AG08396 (cell line): ENCODE results near the gene MGLL.
A peak's percentile ranks its signal among the peaks of the same experiment; 100 is the strongest.

Experiments
- DNase-seq: peaks from one replicate; pipeline ENCODE4 v3.0.0; 2012; ENCODE audit warnings: low spot score, mixed read lengths

Gene MGLL

GRCh38 chr3:127788451-127788909 is 33.8 kb downstream of the MGLL start:
- DNase-seq, result no peak

- DNase-seq, result no peak
Observed at GRCh38 chr3:127787571-127788365, 34.5 kb downstream of the MGLL start.

GRCh38 chr3:127787071-127787490 is 35.2 kb downstream of the MGLL start:
- no peak for DNase-seq

GRCh38 chr3:127786353-127787070 is 35.8 kb downstream of the MGLL start:
- DNase-seq, result no peak

GRCh38 chr3:127785711-127786265 is 36.5 kb downstream of the MGLL start:
- DNase-seq, result no peak

- no peak for DNase-seq
Observed at GRCh38 chr3:127784865-127785710, 37.2 kb downstream of the MGLL start.

- no peak for DNase-seq
Observed at GRCh38 chr3:127784283-127784682, 38.0 kb downstream of the MGLL start.

GRCh38 chr3:127783642-127784160 is 38.6 kb downstream of the MGLL start:
- no peak for DNase-seq

- no peak for DNase-seq
Observed at GRCh38 chr3:127783166-127783565, 39.1 kb downstream of the MGLL start.

- peak; percentile 44 for DNase-seq
Observed at GRCh38 chr3:127781411-127782001, 40.8 kb downstream of the MGLL start.

GRCh38 chr3:127780536-127781400 is 41.5 kb downstream of the MGLL start:
- DNase-seq, result no peak

GRCh38 chr3:127779747-127780146 is 42.6 kb downstream of the MGLL start:
- no peak for DNase-seq

- DNase-seq, result no peak
Observed at GRCh38 chr3:127777921-127778656, 44.2 kb downstream of the MGLL start.

- no peak for DNase-seq
Observed at GRCh38 chr3:127777332-127777731, 45.0 kb downstream of the MGLL start.

GRCh38 chr3:127776347-127776746 is 46.0 kb downstream of the MGLL start:
- no peak for DNase-seq

- DNase-seq, result peak; percentile 45
Observed at GRCh38 chr3:127775398-127776109, 46.8 kb downstream of the MGLL start.

- no peak for DNase-seq
Observed at GRCh38 chr3:127774647-127775046, 47.7 kb downstream of the MGLL start.

GRCh38 chr3:127773752-127774395 is 48.4 kb downstream of the MGLL start:
- DNase-seq, result no peak
